GM12878 (cell line): ENCODE data around the gene RASGRF2. TPM values are rescaled to one million over a fixed set of nuclear protein-coding genes. Genes with fewer than 3 reads are reported as not detected.

Experiments
- ATAC-seq: fragments of 200-7000 bp; cut with Tn5 transposase; 3 replicates; pipeline ENCODE4 v1.9.1; 2020; ENCODE audit warnings: mild to moderate bottlenecking, moderate library complexity
- BruUV-seq: library from RNA; stranded (reverse); fragments of 400-500 nt; replicated peaks from 2 replicates; lab custom pipeline; 2021; lab: Mats Ljungman, UMichigan
- CTCF ChIA-PET: fragments of 300-600 bp; sonication (Branson Sonifier 250); formaldehyde crosslinking; extraction: SDS; loops from one replicate; lab custom pipeline; 2021; ENCODE audit warnings: inconsistent platforms; lab: Yijun Ruan, JAX
- POLR2A ChIA-PET: fragments of 350-600 bp; formaldehyde crosslinking; extraction: SDS; loops from one replicate; lab custom pipeline; 2021; ENCODE audit warnings: inconsistent platforms; lab: Charles Lee
- RAD21 ChIA-PET: fragments of 300-600 bp; sonication (Branson Sonifier 250); formaldehyde crosslinking; loops from one replicate; lab custom pipeline; 2023; ENCODE audit warnings: antibody characterized with exemption; ENCODE audit not compliant: unreplicated experiment; lab: Charles Lee
- SMC1A ChIA-PET: fragments of 300-600 bp; sonication (Branson Sonifier 250); formaldehyde crosslinking; loops from one replicate; lab custom pipeline; 2023; ENCODE audit not compliant: unreplicated experiment, uncharacterized antibody; lab: Charles Lee
- DNase-seq: peaks from one replicate; pipeline ENCODE4 v3.0.0-alpha.2; 2011; ENCODE audit warnings: low read depth, low spot score
- FAIRE-seq: peaks from 3 replicates; lab custom pipeline; 2011; peaks lifted over from hg19 to GRCh38; lab: Jason Lieb, UNC
- H2AFZ ChIP-seq: 2 replicates; pipeline ENCODE4 v1.6.0; 2011; ENCODE audit warnings: low read depth, low read length, control low read depth; ENCODE audit not compliant: control insufficient read depth
- H3K27ac ChIP-seq: 2 replicates; pipeline ENCODE4 v1.5.1; 2011; ENCODE audit warnings: control low read depth; ENCODE audit not compliant: control insufficient read depth, insufficient read depth
- H3K27me3 ChIP-seq, 2 experiments: replicated peaks in 1 of 2; 2 replicates each; pipeline versions ENCODE4 v1.6.0 to v1.6.1; 2011; ENCODE audit warnings: low read length in 1 of 2; ENCODE audit not compliant: control insufficient read depth in 2 of 2, insufficient read depth in 2 of 2
- H3K36me3 ChIP-seq, 2 experiments: 2 replicates each; pipeline ENCODE4 v1.5.1; 2011; ENCODE audit warnings: low read length in 1 of 2; ENCODE audit not compliant: control insufficient read depth in 2 of 2, insufficient read depth in 2 of 2
- H3K4me1 ChIP-seq: 2 replicates; pipeline ENCODE4 v1.6.1; 2011; ENCODE audit warnings: mild to moderate bottlenecking, low read length, moderate library complexity, mixed read lengths; ENCODE audit not compliant: control insufficient read depth, insufficient read depth
- H3K4me2 ChIP-seq: 2 replicates; pipeline ENCODE4 v1.6.0; 2011; ENCODE audit warnings: control low read depth; ENCODE audit not compliant: control insufficient read depth, insufficient read depth
- H3K4me3 ChIP-seq: fragments of 200-600 bp; sonication (generic); 2 replicates; pipeline ENCODE4 v1.5.1; 2016
- H3K79me2 ChIP-seq: 2 replicates; pipeline ENCODE4 v1.6.0; 2011; ENCODE audit warnings: low read length; ENCODE audit not compliant: control insufficient read depth, insufficient read depth
- H3K9ac ChIP-seq: 2 replicates; pipeline ENCODE4 v1.8.0; 2011; ENCODE audit warnings: low read length, control low read depth, mixed read lengths; ENCODE audit not compliant: control insufficient read depth, insufficient read depth
- H3K9me3 ChIP-seq: replicated peaks from 3 replicates; pipeline ENCODE4 v1.5.1; 2011; ENCODE audit warnings: mild to moderate bottlenecking, low read length; ENCODE audit not compliant: control insufficient read depth, insufficient read depth
- H4K20me1 ChIP-seq: 2 replicates; pipeline ENCODE4 v1.6.0; 2011; ENCODE audit not compliant: control insufficient read depth, insufficient read depth
- BCL11A ChIP-seq: IDR thresholded peaks from 2 replicates; pipeline ENCODE4 v1.6.1; 2011; ENCODE audit warnings: low read depth, low read length
- CBX5 ChIP-seq: sonication (generic); IDR thresholded peaks from 2 replicates; pipeline ENCODE4 v1.6.1; 2016; ENCODE audit warnings: low read depth, moderate library complexity, mild to moderate bottlenecking, inconsistent platforms
- GATAD2B ChIP-seq: fragments of 450-650 bp; conservative IDR thresholded peaks from 2 replicates; pipeline ENCODE4 v1.6.1; 2017; ENCODE audit warnings: low read depth, mild to moderate bottlenecking, moderate library complexity
- HCFC1 ChIP-seq: fragments of 150-350 bp; IDR thresholded peaks from 2 replicates; pipeline ENCODE4 v1.6.1; 2014; ENCODE audit warnings: low read length
- IKZF1 ChIP-seq: fragments of 450-650 bp; conservative IDR thresholded peaks from 2 replicates; pipeline ENCODE4 v1.6.1; 2017; ENCODE audit warnings: antibody characterized with exemption, mild to moderate bottlenecking
- PAX5 ChIP-seq: IDR thresholded peaks from 2 replicates; pipeline ENCODE4 v1.6.1; 2011; ENCODE audit warnings: low read depth, low read length, borderline replicate concordance
- RBBP5 ChIP-seq: fragments of 200-600 bp; sonication (generic); conservative IDR thresholded peaks from 2 replicates; pipeline ENCODE4 v1.6.1; 2016
- SREBF2 ChIP-seq: IDR thresholded peaks from 2 replicates; pipeline ENCODE4 v1.6.1; 2012; ENCODE audit warnings: mild to moderate bottlenecking, low read length
- STAT1 ChIP-seq: fragments of 450-650 bp; conservative IDR thresholded peaks from 2 replicates; pipeline ENCODE4 v1.6.1; 2014; ENCODE audit warnings: antibody characterized with exemption, mild to moderate bottlenecking
- ZBTB4 ChIP-seq: fragments of 450-650 bp; formaldehyde crosslinking; IDR thresholded peaks from 2 replicates; pipeline ENCODE4 v1.4.0; 2022; ENCODE audit warnings: mild to moderate bottlenecking, moderate library complexity
- WGBS: methylation state at CpG from one replicate; pipeline ENCODE4 v1.1.6; 2016; ENCODE audit warnings: low lambda C conversion rate; ENCODE audit not compliant: insufficient replicate concordance, insufficient coverage; ENCODE audit errors: missing lambda C conversion rate; 5-methylcytosine and 5-hydroxymethylcytosine counted together
- in situ Hi-C: fragments of 300-500 bp; cut with MboI; formaldehyde crosslinking; loops from 9 replicates; pipeline ENCODE4 v1.14.3; 2018; ENCODE audit warnings: mixed read lengths
- intact Hi-C: fragments of 100-400 bp; cut with micrococcal nuclease; formaldehyde crosslinking; loops from one replicate; pipeline ENCODE4 v1.14.2; 2022; ENCODE audit not compliant: unreplicated experiment
- polyA plus RNA-seq, 11 experiments: library from polyadenylated mRNA; depleted of rRNA in 4 of 11; unstranded in 6 of 11; stranded (reverse) in 5 of 11; fragments of >200 nt; fragmentation: Nextera tagmentation in 4 of 11; fragmentation: Illumina TruSeq in 1 of 11; extraction: Ambion mirVana in 4 of 11; extraction: Trizol in 1 of 11; gene quantifications; 1 replicate in 1 of 11; 2 replicates in 10 of 11; pipeline versions ENCODE4 v1.2.1 to v1.2.3, GENCODE V29; 2011 to 2016; ENCODE audit warnings: inconsistent platforms in 2 of 11, missing spikeins in 2 of 11, low read depth in 1 of 11
- total RNA-seq, 4 experiments: library from RNA; depleted of rRNA in 3 of 4; stranded (reverse); fragments of >200 nt in 3 of 4; fragmentation: Illumina TruSeq in 1 of 4; extraction: Trizol in 1 of 4; gene quantifications; 2 replicates each; pipeline versions ENCODE4 v1.2.1 to v1.2.3, GENCODE V29; 2013 to 2021
- TF ChIP-seq, protein P1 (sequence below): fragments of 450-650 bp; IDR thresholded peaks from 2 replicates; pipeline ENCODE4 v1.6.1; 2016; ENCODE audit warnings: mild to moderate bottlenecking, moderate library complexity, borderline replicate concordance
- TF ChIP-seq, protein P2 (sequence below): fragments of 450-650 bp; IDR thresholded peaks from 2 replicates; pipeline ENCODE4 v1.6.1; 2016; ENCODE audit warnings: mild to moderate bottlenecking
- TF ChIP-seq, protein P3 (sequence below): fragments of 450-650 bp; formaldehyde crosslinking; IDR thresholded peaks from 2 replicates; pipeline ENCODE4 v1.5.0; 2022; ENCODE audit warnings: mild to moderate bottlenecking, missing genetic modification characterization

The RASGRF2 gene
- total and polyA plus RNA-seq, 10 of the 15 experiments (the other 5 are each of a cell fraction or from before 2014, with no cell fraction given), result 0.05 to 0.24 (median 0.07) TPM

DNA sequence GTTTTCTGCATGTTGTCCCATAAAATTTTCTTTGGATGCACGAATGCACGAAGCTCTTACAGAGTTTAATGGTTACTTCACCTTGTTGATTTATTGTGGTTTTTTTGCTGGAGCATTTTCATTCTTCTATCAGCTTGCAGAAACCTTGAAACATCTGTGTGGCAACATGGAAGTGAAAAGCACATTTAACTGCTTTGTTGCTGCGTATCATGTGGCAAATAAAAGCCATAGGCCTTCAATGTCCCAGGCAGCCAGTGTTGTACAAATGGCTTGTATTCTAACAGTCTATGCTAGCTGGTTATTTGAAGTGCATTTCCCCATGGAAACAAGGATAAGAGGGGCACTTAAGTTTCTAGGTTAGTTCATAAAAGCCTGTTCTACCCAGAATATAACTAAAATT lies 42.5 kb upstream of the RASGRF2 start:
- Histone ChIP-seq H3K9me3 (no peaks in the 10 kb centered on the region), H3K9ac (no peak overlapping the region), H2AFZ (no peak overlapping the region), H3K4me3 (no peak overlapping the region), H3K27me3 (no peaks in the 10 kb centered on the region), H4K20me1 (no peaks in the 10 kb centered on the region), H3K27ac (no peak overlapping the region), H3K4me2 (no peak overlapping the region), H3K79me2 (no peaks in the 10 kb centered on the region), H3K4me1 (peaks cover 4% of the 10 kb centered on the region; the same call in 1 of the 2 replicates), H3K36me3 (no peaks in the 10 kb centered on the region)
- intact Hi-C loops (no loop called here), in situ Hi-C loops (no loop called here)
- ChIA-PET RAD21 (interaction anchor here (0.5 kb wide), 1 partner anchor 121 kb away, joined by 3 read pairs; no protein-coding TSS in a partner anchor), POLR2A (no interaction called here), SMC1A (interaction anchor here (0.6 to 1.2 kb wide), 2 partner anchors 9 to 343 kb away, joined by 3 to 4 read pairs; no protein-coding TSS in a partner anchor), CTCF (interaction anchor here (1.1 kb wide), 1 partner anchor 18 kb away, joined by 3 read pairs; no protein-coding TSS in a partner anchor)
- DNase-seq (no peak), ATAC-seq (no peak), FAIRE-seq (no peak)
- no TSS peak for BruUV-seq
- 69% methylated on average over 3 of the region's 3 CpGs for WGBS
- TF ChIP-seq IKZF1 (no peak), HCFC1 (no peak), CBX5 (no peak), PAX5 (no peak), SREBF2 (no peak), ZBTB4 (CRISPR knock-in tag) (no peak), GATAD2B (no peak), BCL11A (no peak), RBBP5 (no peak), STAT1 (no peak)
- TF ChIP-seq, protein P1, sequence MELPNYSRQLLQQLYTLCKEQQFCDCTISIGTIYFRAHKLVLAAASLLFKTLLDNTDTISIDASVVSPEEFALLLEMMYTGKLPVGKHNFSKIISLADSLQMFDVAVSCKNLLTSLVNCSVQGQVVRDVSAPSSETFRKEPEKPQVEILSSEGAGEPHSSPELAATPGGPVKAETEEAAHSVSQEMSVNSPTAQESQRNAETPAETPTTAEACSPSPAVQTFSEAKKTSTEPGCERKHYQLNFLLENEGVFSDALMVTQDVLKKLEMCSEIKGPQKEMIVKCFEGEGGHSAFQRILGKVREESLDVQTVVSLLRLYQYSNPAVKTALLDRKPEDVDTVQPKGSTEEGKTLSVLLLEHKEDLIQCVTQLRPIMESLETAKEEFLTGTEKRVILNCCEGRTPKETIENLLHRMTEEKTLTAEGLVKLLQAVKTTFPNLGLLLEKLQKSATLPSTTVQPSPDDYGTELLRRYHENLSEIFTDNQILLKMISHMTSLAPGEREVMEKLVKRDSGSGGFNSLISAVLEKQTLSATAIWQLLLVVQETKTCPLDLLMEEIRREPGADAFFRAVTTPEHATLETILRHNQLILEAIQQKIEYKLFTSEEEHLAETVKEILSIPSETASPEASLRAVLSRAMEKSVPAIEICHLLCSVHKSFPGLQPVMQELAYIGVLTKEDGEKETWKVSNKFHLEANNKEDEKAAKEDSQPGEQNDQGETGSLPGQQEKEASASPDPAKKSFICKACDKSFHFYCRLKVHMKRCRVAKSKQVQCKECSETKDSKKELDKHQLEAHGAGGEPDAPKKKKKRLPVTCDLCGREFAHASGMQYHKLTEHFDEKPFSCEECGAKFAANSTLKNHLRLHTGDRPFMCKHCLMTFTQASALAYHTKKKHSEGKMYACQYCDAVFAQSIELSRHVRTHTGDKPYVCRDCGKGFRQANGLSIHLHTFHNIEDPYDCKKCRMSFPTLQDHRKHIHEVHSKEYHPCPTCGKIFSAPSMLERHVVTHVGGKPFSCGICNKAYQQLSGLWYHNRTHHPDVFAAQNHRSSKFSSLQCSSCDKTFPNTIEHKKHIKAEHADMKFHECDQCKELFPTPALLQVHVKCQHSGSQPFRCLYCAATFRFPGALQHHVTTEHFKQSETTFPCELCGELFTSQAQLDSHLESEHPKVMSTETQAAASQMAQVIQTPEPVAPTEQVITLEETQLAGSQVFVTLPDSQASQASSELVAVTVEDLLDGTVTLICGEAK, result no peak
- TF ChIP-seq, protein P2, sequence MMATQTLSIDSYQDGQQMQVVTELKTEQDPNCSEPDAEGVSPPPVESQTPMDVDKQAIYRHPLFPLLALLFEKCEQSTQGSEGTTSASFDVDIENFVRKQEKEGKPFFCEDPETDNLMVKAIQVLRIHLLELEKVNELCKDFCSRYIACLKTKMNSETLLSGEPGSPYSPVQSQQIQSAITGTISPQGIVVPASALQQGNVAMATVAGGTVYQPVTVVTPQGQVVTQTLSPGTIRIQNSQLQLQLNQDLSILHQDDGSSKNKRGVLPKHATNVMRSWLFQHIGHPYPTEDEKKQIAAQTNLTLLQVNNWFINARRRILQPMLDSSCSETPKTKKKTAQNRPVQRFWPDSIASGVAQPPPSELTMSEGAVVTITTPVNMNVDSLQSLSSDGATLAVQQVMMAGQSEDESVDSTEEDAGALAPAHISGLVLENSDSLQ, result no peak
- TF ChIP-seq, protein P3, sequence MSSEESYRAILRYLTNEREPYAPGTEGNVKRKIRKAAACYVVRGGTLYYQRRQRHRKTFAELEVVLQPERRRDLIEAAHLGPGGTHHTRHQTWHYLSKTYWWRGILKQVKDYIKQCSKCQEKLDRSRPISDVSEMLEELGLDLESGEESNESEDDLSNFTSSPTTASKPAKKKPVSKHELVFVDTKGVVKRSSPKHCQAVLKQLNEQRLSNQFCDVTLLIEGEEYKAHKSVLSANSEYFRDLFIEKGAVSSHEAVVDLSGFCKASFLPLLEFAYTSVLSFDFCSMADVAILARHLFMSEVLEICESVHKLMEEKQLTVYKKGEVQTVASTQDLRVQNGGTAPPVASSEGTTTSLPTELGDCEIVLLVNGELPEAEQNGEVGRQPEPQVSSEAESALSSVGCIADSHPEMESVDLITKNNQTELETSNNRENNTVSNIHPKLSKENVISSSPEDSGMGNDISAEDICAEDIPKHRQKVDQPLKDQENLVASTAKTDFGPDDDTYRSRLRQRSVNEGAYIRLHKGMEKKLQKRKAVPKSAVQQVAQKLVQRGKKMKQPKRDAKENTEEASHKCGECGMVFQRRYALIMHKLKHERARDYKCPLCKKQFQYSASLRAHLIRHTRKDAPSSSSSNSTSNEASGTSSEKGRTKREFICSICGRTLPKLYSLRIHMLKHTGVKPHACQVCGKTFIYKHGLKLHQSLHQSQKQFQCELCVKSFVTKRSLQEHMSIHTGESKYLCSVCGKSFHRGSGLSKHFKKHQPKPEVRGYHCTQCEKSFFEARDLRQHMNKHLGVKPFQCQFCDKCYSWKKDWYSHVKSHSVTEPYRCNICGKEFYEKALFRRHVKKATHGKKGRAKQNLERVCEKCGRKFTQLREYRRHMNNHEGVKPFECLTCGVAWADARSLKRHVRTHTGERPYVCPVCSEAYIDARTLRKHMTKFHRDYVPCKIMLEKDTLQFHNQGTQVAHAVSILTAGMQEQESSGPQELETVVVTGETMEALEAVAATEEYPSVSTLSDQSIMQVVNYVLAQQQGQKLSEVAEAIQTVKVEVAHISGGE (CRISPR knock-in tag), result no peak
